WERI-Rb-1 (cell line): Measurements from ENCODE around the gene COG8.

Experiments used
- DNase-seq: peaks from one replicate; pipeline ENCODE4 v3.0.0-alpha.2; 2020
- H3K27ac ChIP-seq: fragments of 250-450 bp; sonication (Bioruptor Pico); 2 replicates; pipeline ENCODE4 v1.5.1; 2020; ENCODE audit warnings: mild to moderate bottlenecking, moderate library complexity
- H3K27me3 ChIP-seq: fragments of 250-450 bp; sonication (Bioruptor Pico); 2 replicates; pipeline ENCODE4 v1.5.1; 2021; ENCODE audit warnings: mild to moderate bottlenecking, low read depth, moderate library complexity; ENCODE audit not compliant: insufficient read depth, severe bottlenecking
- H3K36me3 ChIP-seq: fragments of 250-450 bp; sonication (Bioruptor Pico); 2 replicates; pipeline ENCODE4 v1.5.1; 2020; ENCODE audit warnings: mild to moderate bottlenecking, moderate library complexity
- H3K4me3 ChIP-seq: 2 replicates; pipeline ENCODE4 v1.5.1; 2011; ENCODE audit warnings: low read depth, mild to moderate bottlenecking, control low read depth, low read length
- H3K9me3 ChIP-seq: fragments of 250-450 bp; sonication (Bioruptor Pico); 2 replicates; pipeline ENCODE4 v1.5.1; 2021; ENCODE audit warnings: mild to moderate bottlenecking, moderate library complexity; ENCODE audit not compliant: severe bottlenecking
- CTCF ChIP-seq: IDR thresholded peaks from 2 replicates; pipeline ENCODE4 v1.5.1; 2011; ENCODE audit warnings: low read depth, mild to moderate bottlenecking, control low read depth, inconsistent platforms, low read length

The COG8 gene

GRCh38 chr16:69325784-69326171 lies 13.6 kb downstream of the COG8 start:
- Histone ChIP-seq H3K27ac (no peak overlapping the region), H3K9me3 (no peaks in the 10 kb centered on the region), H3K27me3 (no peaks in the 10 kb centered on the region), H3K36me3 (peaks cover 89% of the 10 kb centered on the region), H3K4me3 (no peak overlapping the region)
- no peak for TF ChIP-seq CTCF
- DNase-seq, result no peak

GRCh38 chr16:69324585-69325253 lies 14.6 kb downstream of the COG8 start:
- H3K36me3 ChIP-seq, result peaks cover 96% of the 10 kb centered on the region
- no peaks in the 10 kb centered on the region for H3K27me3 ChIP-seq
- H3K4me3 ChIP-seq, result no peak overlapping the region
- no peak for TF ChIP-seq CTCF
- H3K9me3 ChIP-seq, result no peaks in the 10 kb centered on the region
- H3K27ac ChIP-seq, result no peak overlapping the region
- no peak for DNase-seq

GRCh38 chr16:69324013-69324531 lies 15.3 kb downstream of the COG8 start:
- Histone ChIP-seq H3K9me3 (no peaks in the 10 kb centered on the region), H3K27me3 (no peaks in the 10 kb centered on the region), H3K36me3 (peaks cover 96% of the 10 kb centered on the region), H3K27ac (no peak overlapping the region), H3K4me3 (no peak overlapping the region)
- no peak for TF ChIP-seq CTCF
- no peak for DNase-seq

- H3K36me3 ChIP-seq, result peaks cover 96% of the 10 kb centered on the region
- H3K27ac ChIP-seq, result no peak overlapping the region
- DNase-seq, result no peak
- no peak for TF ChIP-seq CTCF
- H3K9me3 ChIP-seq, result no peaks in the 10 kb centered on the region
- no peaks in the 10 kb centered on the region for H3K27me3 ChIP-seq
- H3K4me3 ChIP-seq, result no peak overlapping the region
Measured at GRCh38 chr16:69323415-69323814, 15.9 kb downstream of the COG8 start.

GRCh38 chr16:69322343-69322742 lies 17.0 kb downstream of the COG8 start:
- Histone ChIP-seq H3K4me3 (no peak overlapping the region), H3K27ac (no peak overlapping the region), H3K9me3 (no peaks in the 10 kb centered on the region), H3K27me3 (no peaks in the 10 kb centered on the region), H3K36me3 (peaks cover 94% of the 10 kb centered on the region)
- no peak for TF ChIP-seq CTCF
- no peak for DNase-seq

- no peaks in the 10 kb centered on the region for H3K9me3 ChIP-seq
- no peak overlapping the region for H3K4me3 ChIP-seq
- no peak for TF ChIP-seq CTCF
- no peak overlapping the region for H3K27ac ChIP-seq
- peaks cover 95% of the 10 kb centered on the region for H3K36me3 ChIP-seq
- DNase-seq, result no peak
- H3K27me3 ChIP-seq, result no peaks in the 10 kb centered on the region
Measured at GRCh38 chr16:69321080-69321479, 18.3 kb downstream of the COG8 start.
